HG02571 (cell line): ENCODE measurements around the gene DLG5.
A peak's percentile ranks its signal among the peaks of the same experiment; 100 is the strongest.

Source experiments
- ATAC-seq: cut with Tn5 transposase; IDR thresholded peaks from one replicate; pipeline ENCODE4 v1.9.1; 2021; ENCODE audit warnings: mild to moderate bottlenecking, moderate library complexity; ENCODE audit not compliant: unreplicated experiment

The DLG5 gene

GRCh38 chr10:77849039-77849664 lies 77.4 kb downstream of the DLG5 start:
- ATAC-seq, result no peak

DNA sequence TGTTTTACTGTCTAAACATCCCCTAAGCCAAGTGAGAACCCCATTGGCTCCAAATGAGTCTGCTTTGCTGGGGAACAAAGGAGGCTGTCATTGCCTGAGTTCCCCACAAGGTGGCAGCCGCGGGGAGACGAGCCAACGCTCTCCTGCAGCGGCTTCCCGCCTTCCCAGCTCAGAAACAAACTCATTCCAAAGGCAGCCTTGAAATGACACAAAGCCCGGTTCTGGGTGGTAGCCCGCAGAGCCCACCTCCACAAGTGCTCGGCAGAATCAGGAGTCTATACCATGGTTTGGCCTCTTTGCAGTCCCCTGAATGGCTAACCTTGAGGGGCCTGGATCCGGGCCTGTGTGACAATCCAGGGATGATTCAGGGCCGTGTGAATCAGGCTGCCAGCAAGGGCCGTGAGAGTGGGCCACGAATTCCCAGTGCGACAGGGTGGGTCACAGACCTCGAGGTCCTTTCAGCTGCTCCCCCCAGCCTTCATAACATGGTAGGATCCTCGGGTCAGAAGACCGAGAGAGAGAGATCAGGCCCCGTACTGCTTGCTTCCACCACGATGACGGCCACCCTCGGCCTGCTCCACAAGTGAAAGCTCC lies 79.7 kb downstream of the DLG5 start:
- ATAC-seq, result peak; percentile 58

GRCh38 chr10:77845451-77845850 lies 81.1 kb downstream of the DLG5 start:
- ATAC-seq, result no peak

- ATAC-seq, result no peak
These were observed 81.7 kb downstream of the DLG5 start for GRCh38 chr10:77844713-77845445.

- ATAC-seq, result no peak
These were observed 82.4 kb downstream of the DLG5 start for GRCh38 chr10:77844177-77844576.

GRCh38 chr10:77843264-77843663 lies 83.3 kb downstream of the DLG5 start:
- ATAC-seq, result no peak

- no peak for ATAC-seq
These were observed 83.8 kb downstream of the DLG5 start for GRCh38 chr10:77842652-77843212.

- ATAC-seq, result no peak
These were observed 84.7 kb downstream of the DLG5 start for GRCh38 chr10:77841711-77842375.

DNA sequence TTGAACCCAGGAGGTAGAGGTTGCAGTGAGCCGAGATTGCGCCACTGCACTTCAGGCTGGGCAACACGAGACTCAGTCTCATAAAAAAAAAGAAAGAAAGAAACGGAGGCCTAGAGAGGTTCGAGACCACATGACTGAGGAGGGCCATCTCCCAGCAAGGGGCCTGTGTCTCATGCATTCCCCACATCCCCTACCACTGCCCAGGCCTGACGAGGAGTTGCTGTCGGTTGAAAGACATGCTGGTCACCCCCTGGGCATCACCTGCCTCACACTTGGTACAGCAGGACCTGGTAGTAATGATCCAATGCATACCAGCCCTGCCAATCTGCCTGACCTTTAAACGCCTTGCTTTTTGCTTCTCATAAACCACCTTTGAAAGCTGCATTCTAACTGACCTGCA lies 85.9 kb downstream of the DLG5 start:
- no peak for ATAC-seq

DNA sequence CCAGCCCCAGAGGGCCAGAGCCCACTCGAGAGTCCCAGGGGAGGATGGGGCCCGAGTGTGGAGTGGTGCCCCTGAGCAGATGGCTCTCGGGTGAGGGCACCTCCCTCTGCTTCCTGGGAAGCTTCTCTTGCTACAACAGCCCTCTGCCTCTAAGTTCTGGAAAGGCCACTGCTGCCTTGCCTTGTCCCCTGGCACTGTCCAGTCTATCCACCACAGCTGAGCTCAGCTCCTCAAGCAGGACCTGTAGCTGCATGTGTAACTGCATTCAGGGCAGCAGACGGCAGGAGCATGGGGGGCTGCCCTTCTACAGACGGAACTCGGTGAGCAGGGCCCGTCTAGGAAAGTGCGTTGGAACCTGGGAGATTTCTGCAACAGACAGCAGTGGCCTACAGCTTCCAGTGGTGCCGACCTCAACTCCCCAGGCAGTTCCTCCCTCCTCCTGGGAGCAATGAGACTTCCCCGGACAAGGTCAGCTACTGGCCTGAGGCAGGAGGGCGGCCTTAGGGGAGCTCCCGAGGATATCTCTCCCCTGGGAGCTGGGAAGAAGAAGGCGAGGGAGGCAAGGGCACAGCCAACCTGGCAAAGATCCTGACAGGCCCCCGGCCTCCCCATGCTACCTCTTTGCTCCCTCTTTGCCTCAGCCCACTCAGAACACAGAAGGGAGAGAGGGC lies 88.5 kb downstream of the DLG5 start:
- no peak for ATAC-seq

GRCh38 chr10:77837248-77837924 lies 89.2 kb downstream of the DLG5 start:
- ATAC-seq, result peak; percentile 90

GRCh38 chr10:77836299-77836820 lies 90.2 kb downstream of the DLG5 start:
- peak; percentile 53 for ATAC-seq

DNA sequence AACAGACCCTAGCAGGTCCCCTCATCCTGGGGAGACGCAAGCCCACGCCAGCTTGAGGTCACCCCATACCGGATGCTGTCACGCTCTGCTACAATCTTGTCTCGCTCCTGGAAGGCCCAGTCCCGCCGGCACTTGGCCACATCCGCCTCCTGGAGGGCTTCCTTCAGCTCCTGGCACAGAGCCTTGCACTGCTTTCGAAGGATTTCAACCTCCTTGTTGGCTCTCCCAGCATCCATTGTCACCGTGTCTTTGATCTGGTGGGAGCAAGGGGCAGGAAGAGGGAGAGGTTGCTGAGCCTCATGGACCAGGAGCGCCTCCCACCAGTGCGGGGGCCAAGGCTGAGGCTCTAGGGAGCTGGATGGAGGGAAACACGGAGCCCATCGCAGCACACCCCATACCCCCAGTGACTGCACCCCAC lies 90.9 kb downstream of the DLG5 start:
- no peak for ATAC-seq

GRCh38 chr10:77834943-77835668 lies 91.4 kb downstream of the DLG5 start:
- ATAC-seq, result no peak

DNA sequence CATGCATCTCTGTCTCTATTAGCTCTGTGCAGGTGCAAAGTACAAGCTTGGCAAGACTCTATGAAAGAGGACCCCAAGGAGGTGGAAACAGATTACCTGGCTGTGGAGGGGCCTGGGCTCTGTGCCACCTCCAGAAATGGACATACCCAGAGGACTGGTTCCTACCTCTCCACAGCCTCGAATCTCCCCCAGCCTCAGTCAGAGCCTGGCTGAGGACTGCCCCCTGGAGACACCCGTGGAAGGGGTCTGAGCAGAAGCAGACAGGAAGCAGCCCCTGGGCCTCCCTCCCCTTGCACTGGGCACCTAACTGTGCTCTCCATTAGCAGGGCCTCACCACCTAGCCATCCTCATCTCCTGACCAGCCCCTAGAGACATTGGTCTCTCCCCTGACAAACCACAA lies 92.0 kb downstream of the DLG5 start:
- ATAC-seq, result no peak

DNA sequence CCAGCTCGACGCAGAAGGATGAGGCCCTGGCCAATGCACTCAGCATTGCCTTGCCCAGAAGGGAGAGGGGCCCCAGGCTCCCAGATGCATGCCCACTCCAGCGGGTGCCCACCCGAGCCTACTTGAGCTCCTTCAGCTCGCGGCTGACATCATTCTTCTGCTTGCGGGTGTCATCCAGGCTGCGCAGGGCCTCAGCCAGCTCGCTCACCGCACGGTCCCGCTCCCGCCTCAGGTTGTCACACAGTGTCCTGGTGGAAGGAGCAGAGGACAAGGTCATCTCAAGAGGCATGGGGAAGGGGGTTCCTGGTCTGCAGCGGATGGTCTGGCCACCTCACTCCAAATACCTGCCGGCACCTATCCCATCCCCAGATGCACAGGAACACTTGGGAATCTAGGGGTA lies 92.8 kb downstream of the DLG5 start:
- no peak for ATAC-seq

DNA sequence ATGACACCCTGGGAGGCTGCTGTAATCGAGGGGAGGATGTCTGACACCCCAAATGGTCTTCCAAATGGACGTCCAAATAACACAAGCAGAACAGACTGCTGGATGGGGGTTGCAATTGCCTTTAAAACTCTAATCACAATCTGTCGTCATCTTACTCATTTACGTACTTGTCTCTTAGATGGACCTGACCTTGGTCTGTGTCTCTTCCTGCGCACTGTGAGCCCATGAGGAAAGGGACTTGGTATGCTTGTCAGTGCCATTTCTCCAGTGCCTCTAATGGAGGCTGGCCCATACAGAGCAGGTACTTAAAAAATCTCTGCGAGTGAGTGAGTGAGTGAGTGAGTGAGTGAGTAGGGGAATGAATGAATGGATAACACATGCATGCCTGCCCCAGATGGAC lies 93.3 kb downstream of the DLG5 start:
- ATAC-seq, result no peak

DNA sequence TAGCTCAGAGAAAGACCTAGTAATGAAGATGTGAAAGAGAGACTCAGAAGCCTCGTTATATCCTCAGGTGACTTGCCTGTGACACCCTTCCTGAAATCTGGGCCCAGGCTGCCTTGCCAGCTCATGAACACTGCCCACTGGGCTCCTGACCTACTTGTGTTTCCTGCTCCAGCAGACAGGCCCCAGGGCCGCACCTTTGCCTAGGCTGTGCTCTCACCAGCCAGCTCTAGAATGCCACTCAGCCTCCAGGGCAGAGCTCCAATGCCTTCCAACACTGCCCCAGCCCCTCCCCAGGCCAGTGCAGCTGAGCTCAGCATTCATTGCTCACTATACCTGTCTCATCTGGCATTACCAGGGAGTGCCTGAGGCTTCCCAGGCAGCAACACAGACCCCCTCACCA lies 94.3 kb downstream of the DLG5 start:
- ATAC-seq, result no peak

DNA sequence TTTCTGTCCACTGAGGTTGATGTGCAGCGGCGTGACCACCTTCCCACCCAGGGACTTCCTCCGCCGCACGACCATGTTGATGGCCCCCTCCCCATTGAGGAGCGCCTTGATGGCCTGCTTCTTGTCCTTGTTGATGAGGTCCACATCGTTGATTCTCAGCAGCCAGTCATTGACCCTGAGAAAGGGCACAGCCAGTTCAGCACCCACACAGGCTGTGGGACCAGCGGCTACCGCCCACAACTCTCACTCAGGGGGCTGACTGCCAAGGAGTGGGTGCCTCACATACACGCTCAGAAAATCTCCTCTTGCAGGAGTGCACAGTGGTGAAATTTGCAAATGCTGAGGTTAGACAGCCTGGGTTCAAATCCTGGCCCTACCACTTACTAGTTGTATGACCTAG lies 97.2 kb downstream of the DLG5 start:
- ATAC-seq, result no peak
